ENCODE measurements around the gene OR51I2.

GRCh38 chr11:5500393-5500801 lies 51.3 kb downstream of the OR51I2 start:
- no peak for TF ChIP-seq CTCF (IDR thresholded peaks at IDR 0.05)
- TF ChIP-seq POLR2AphosphoS5 (IDR thresholded peaks at IDR 0.05) = no peak
- TF ChIP-seq EP300 (IDR thresholded peaks at IDR 0.05) = no peak
- no peak for TF ChIP-seq POLR2A (IDR thresholded peaks at IDR 0.05)

All from upper lobe of left lung (tissue), 4 donors.